HCT116 (cell line): ENCODE results near the gene DLG5. TPM values are rescaled to one million over a fixed set of nuclear protein-coding genes. Genes with fewer than 3 reads are reported as not detected.

ENCODE experiments used
- ATAC-seq: fragments of 200-7000 bp; cut with Tn5 transposase; 2 replicates; pipeline ENCODE4 v1.9.1; 2020; ENCODE audit warnings: mild to moderate bottlenecking, moderate library complexity
- BruUV-seq: library from RNA; stranded (reverse); fragments of 400-500 nt; replicated peaks from 2 replicates; lab custom pipeline; 2021; lab: Mats Ljungman, UMichigan
- CTCF ChIA-PET: fragments of 300-600 bp; sonication (Branson Sonifier 250); formaldehyde crosslinking; loops from one replicate; lab custom pipeline; 2021; ENCODE audit warnings: antibody characterized with exemption; lab: Charles Lee
- POLR2A ChIA-PET: fragments of 300-600, 350-600 bp; sonication (Branson Sonifier 250); formaldehyde crosslinking; loops from one replicate; lab custom pipeline; 2021; ENCODE audit warnings: antibody characterized with exemption; lab: Charles Lee
- RAD21 ChIA-PET, 2 experiments: fragments of 300-600 bp; sonication (Branson Sonifier 250); formaldehyde crosslinking; loops; one replicate each; lab custom pipeline; 2023; ENCODE audit warnings: low total read pairs in 2 of 2; ENCODE audit not compliant: uncharacterized antibody in 2 of 2, unreplicated experiment in 2 of 2, low non-redundant PET in 1 of 2; lab: Charles Lee
- DNase-seq: peaks from one replicate; pipeline ENCODE4 v3.0.0-alpha.2; 2010; ENCODE audit warnings: low read depth, low spot score
- H2AFZ ChIP-seq: fragments of 200-600 bp; shearing (Covaris generic), sonication (generic); 2 replicates; pipeline ENCODE4 v1.6.1; 2017; ENCODE audit warnings: low read depth, mixed run types, mixed read lengths, antibody characterized with exemption, low read length; ENCODE audit not compliant: poor library complexity, severe bottlenecking
- H3K27ac ChIP-seq: 2 replicates; pipeline ENCODE4 v1.5.1; 2012; ENCODE audit warnings: low read depth, low read length
- H3K27me3 ChIP-seq: fragments of 200-600 bp; sonication (generic); 2 replicates; pipeline ENCODE4 v1.6.1; 2016; ENCODE audit warnings: mixed run types, low read length, mixed read lengths; ENCODE audit not compliant: insufficient read depth
- H3K36me3 ChIP-seq, 2 experiments: fragments of 200-500 bp in 1 of 2; fragments of 200-600 bp in 1 of 2; sonication (Bioruptor generic) in 1 of 2; sonication (generic) in 1 of 2; 2 replicates each; pipeline versions ENCODE4 v1.5.1 to v1.6.1; 2014 to 2016; ENCODE audit warnings: low read length in 2 of 2, inconsistent platforms in 1 of 2, mixed read lengths in 1 of 2, mixed run types in 1 of 2; ENCODE audit not compliant: insufficient read depth in 2 of 2, control insufficient read depth in 1 of 2
- H3K4me1 ChIP-seq, 2 experiments: fragments of 200-600 bp in 1 of 2; sonication (generic) in 1 of 2; 2 replicates each; pipeline versions ENCODE4 v1.5.1 to v1.6.1; 2012 to 2017; ENCODE audit warnings: low read length in 2 of 2, inconsistent platforms in 1 of 2, mild to moderate bottlenecking in 1 of 2, mixed read lengths in 1 of 2, mixed run types in 1 of 2, moderate library complexity in 1 of 2; ENCODE audit not compliant: insufficient read depth in 2 of 2, control insufficient read depth in 1 of 2
- H3K4me2 ChIP-seq: fragments of 200-600 bp; sonication (generic); 2 replicates; pipeline ENCODE4 v1.6.1; 2017; ENCODE audit warnings: mixed run types, low read length, mixed read lengths
- H3K4me3 ChIP-seq, 2 experiments: fragments of 200-600 bp in 1 of 2; sonication (generic) in 1 of 2; replicated peaks in 1 of 2; 2 replicates each; pipeline ENCODE4 v1.5.1; 2011 to 2016; ENCODE audit warnings: low read length in 2 of 2, control low read depth in 1 of 2, low read depth in 1 of 2, mild to moderate bottlenecking in 1 of 2, mixed read lengths in 1 of 2, mixed run types in 1 of 2
- H3K79me2 ChIP-seq: fragments of 200-600 bp; sonication (generic); 2 replicates; pipeline ENCODE4 v1.6.1; 2017; ENCODE audit warnings: mild to moderate bottlenecking, mixed run types, low read length, moderate library complexity, mixed read lengths; ENCODE audit not compliant: insufficient read depth
- H3K9ac ChIP-seq: fragments of 200-600 bp; sonication (generic); 2 replicates; pipeline ENCODE4 v1.6.1; 2016; ENCODE audit warnings: low read length, mixed read lengths
- H3K9me2 ChIP-seq: fragments of 200-600 bp; sonication (generic), shearing (Covaris generic); 2 replicates; pipeline ENCODE4 v1.6.1; 2017; ENCODE audit warnings: mixed run types, mild to moderate bottlenecking, moderate library complexity; ENCODE audit not compliant: insufficient read depth
- H3K9me3 ChIP-seq, 2 experiments: fragments of 200-500 bp in 1 of 2; fragments of 200-600 bp in 1 of 2; sonication (Bioruptor generic) in 1 of 2; sonication (generic) in 1 of 2; 2 replicates each; pipeline ENCODE4 v1.6.1; 2014 to 2017; ENCODE audit warnings: low read length in 2 of 2, mixed read lengths in 2 of 2, inconsistent platforms in 1 of 2, low read depth in 1 of 2, mild to moderate bottlenecking in 1 of 2, mixed run types in 1 of 2, moderate library complexity in 1 of 2; ENCODE audit not compliant: control insufficient read depth in 1 of 2, insufficient read depth in 1 of 2
- H4K20me1 ChIP-seq: fragments of 200-600 bp; sonication (generic), shearing (Covaris generic); 2 replicates; pipeline ENCODE4 v1.6.1; 2017; ENCODE audit warnings: mixed run types, mild to moderate bottlenecking, moderate library complexity; ENCODE audit not compliant: insufficient read depth
- EZH2 ChIP-seq: fragments of 200-600 bp; sonication (generic); IDR thresholded peaks from 2 replicates; pipeline ENCODE4 v1.6.1; 2017; ENCODE audit warnings: antibody characterized with exemption, mixed run types
- POLR2A ChIP-seq: IDR thresholded peaks from 2 replicates; pipeline ENCODE4 v1.7.0; 2011; ENCODE audit warnings: borderline replicate concordance; ENCODE audit not compliant: insufficient read depth, insufficient read length; ENCODE audit errors: extremely low read depth
- REST ChIP-seq: IDR thresholded peaks from 2 replicates; pipeline ENCODE4 v1.6.1; 2012; ENCODE audit warnings: low read depth
- SRF ChIP-seq: IDR thresholded peaks from 2 replicates; pipeline ENCODE4 v1.6.1; 2012; ENCODE audit warnings: low read depth
- intact Hi-C: fragments of 100-400 bp; cut with micrococcal nuclease; formaldehyde crosslinking; loops from 2 replicates; pipeline ENCODE4 v1.10.0; 2022
- total RNA-seq: library from RNA; stranded (reverse); gene quantifications from one replicate; pipeline ENCODE4 v1.2.1, GENCODE V29; 2021; ENCODE audit not compliant: unreplicated experiment

Gene DLG5
- total RNA-seq, 1 experiment from 2014 or later, result 44.8 TPM

- Histone ChIP-seq H3K9me3 (no peaks in the 10 kb centered on the region), H3K36me3 (peaks cover 0 to 5% of the 10 kb centered on the region in 2 experiments; a peak in 1 of 4 replicates)
- CTCF ChIA-PET, result interaction anchor here (1.3 kb wide), 2 partner anchors 12 to 31 kb away, joined by 3 to 4 read pairs; no protein-coding TSS in a partner anchor
These were observed 67.2 kb downstream of the DLG5 start for GRCh38 chr10:77859200-77859864.

More at GRCh38 chr10:77859200-77859864, 67.2 kb downstream of the DLG5 start:
- no peak overlapping the region for H2AFZ ChIP-seq
- POLR2A ChIA-PET, result no interaction called here
- no peaks in the 10 kb centered on the region for H3K27me3 ChIP-seq
- no peaks in the 10 kb centered on the region for H3K4me1 ChIP-seq
- BruUV-seq, result no TSS peak
- intact Hi-C loops, result no loop called here
- peaks cover 20% of the 10 kb centered on the region for H3K79me2 ChIP-seq
- no peak overlapping the region for H3K9ac ChIP-seq
- TF ChIP-seq REST, result no peak
- TF ChIP-seq POLR2A, result no peak
- TF ChIP-seq EZH2, result no peak
- no peak for TF ChIP-seq SRF
- H3K27ac ChIP-seq, result no peak overlapping the region
- 0 out of 2 replicates have a peak, but pooled peaks cover 3% of the 10 kb centered on the region for H4K20me1 ChIP-seq
- RAD21 ChIA-PET, result no interaction called here
- H3K4me2 ChIP-seq, result no peak overlapping the region
- DNase-seq (no peak), ATAC-seq (no peak)
- no peaks in the 10 kb centered on the region for H3K9me2 ChIP-seq
- no peak overlapping the region for H3K4me3 ChIP-seq
